ENCODE results near the gene TRERF1.

- TF ChIP-seq POLR2A (IDR thresholded peaks at IDR 0.05; ENCODE audit: low read length) (no peak), GATA1 (IDR thresholded peaks at IDR 0.05; ENCODE audit: low read depth, low read length) (no peak)
These were observed 156.5 kb downstream of the TRERF1 start for GRCh38 chr6:42295181-42295580.
